Activated naive CD4-positive, alpha-beta T cell treated with anti-CD3 and anti-CD28 coated beads for 36 hours (primary cell): ENCODE data around the gene DENR. TPM values are rescaled to one million over a fixed set of nuclear protein-coding genes. Genes with fewer than 3 reads are reported as not detected.
"Not testable (repeated sequence)": the region's sequence is repeated elsewhere in the genome, so short reads cannot be mapped to it uniquely, and the experiment has no call there.

Experiments
- CTCF ChIA-PET: fragments of 350-600 bp; sonication (Branson Sonifier 250); formaldehyde crosslinking; loops from one replicate; lab custom pipeline; 2021; ENCODE audit warnings: antibody characterized with exemption; lab: Charles Lee
- DNase-seq: peaks from one replicate; pipeline ENCODE4 v3.0.0-alpha.2; 2020
- H3K27ac Mint-ChIP-seq: one replicate; pipeline ENCODE4 v1.8.0; 2021; ENCODE audit warnings: mild to moderate bottlenecking, mixed read lengths
- H3K27me3 Mint-ChIP-seq: one replicate; pipeline ENCODE4 v1.8.0; 2021; ENCODE audit warnings: low read depth, mixed read lengths
- H3K36me3 Mint-ChIP-seq: one replicate; pipeline ENCODE4 v1.8.0; 2021; ENCODE audit warnings: low read depth, mixed read lengths
- H3K4me1 Mint-ChIP-seq: one replicate; pipeline ENCODE4 v1.8.0; 2021; ENCODE audit warnings: low read depth, mixed read lengths
- H3K4me3 Mint-ChIP-seq: one replicate; pipeline ENCODE4 v1.8.0; 2021; ENCODE audit warnings: mild to moderate bottlenecking, moderate library complexity, mixed read lengths
- H3K9me3 Mint-ChIP-seq: one replicate; pipeline ENCODE4 v1.8.0; 2021; ENCODE audit warnings: mixed read lengths
- intact Hi-C: fragments of 100-400 bp; cut with micrococcal nuclease; formaldehyde crosslinking; loops from one replicate; pipeline ENCODE4 v1.15.1; 2023
- total RNA-seq, 2 experiments: library from RNA; stranded (reverse); gene quantifications; one replicate each; pipeline ENCODE4 v1.2.3, GENCODE V29; 2021

DENR gene
- total RNA-seq, 2 experiments from 2014 or later = 47.9 to 52.4 TPM

GRCh38 chr12:122795807-122796206, 43.2 kb downstream of the DENR start:
- H3K9me3 Mint-ChIP-seq = no peaks in the 10 kb centered on the region
- CTCF ChIA-PET = interaction anchor here (0.6 to 2.8 kb wide), 4 partner anchors 31 to 812 kb away, joined by 3 to 13 read pairs (median 4); no protein-coding TSS in a partner anchor
- intact Hi-C loops = no loop called here
- H3K27ac Mint-ChIP-seq = no peak overlapping the region
- H3K4me1 Mint-ChIP-seq = no peaks in the 10 kb centered on the region
- DNase-seq = no peak
- H3K4me3 Mint-ChIP-seq = no peak overlapping the region
- no peaks in the 10 kb centered on the region for H3K36me3 Mint-ChIP-seq
- no peaks in the 10 kb centered on the region for H3K27me3 Mint-ChIP-seq

GRCh38 chr12:122799641-122800243, 47.1 kb downstream of the DENR start:
- intact Hi-C loops = no loop called here
- no peak for DNase-seq
- H3K4me3 Mint-ChIP-seq = no peak overlapping the region
- CTCF ChIA-PET = no interaction called here
- H3K27me3 Mint-ChIP-seq = no peaks in the 10 kb centered on the region
- H3K4me1 Mint-ChIP-seq = no peaks in the 10 kb centered on the region
- no peak overlapping the region for H3K27ac Mint-ChIP-seq
- H3K9me3 Mint-ChIP-seq = no peaks in the 10 kb centered on the region
- H3K36me3 Mint-ChIP-seq = no peaks in the 10 kb centered on the region

- no peaks in the 10 kb centered on the region for H3K4me1 Mint-ChIP-seq
- no peak overlapping the region for H3K27ac Mint-ChIP-seq
- intact Hi-C loops = no loop called here
- no peaks in the 10 kb centered on the region for H3K9me3 Mint-ChIP-seq
- H3K36me3 Mint-ChIP-seq = no peaks in the 10 kb centered on the region
- DNase-seq = no peak
- no peaks in the 10 kb centered on the region for H3K27me3 Mint-ChIP-seq
- CTCF ChIA-PET = interaction anchor here (1.0 to 1.2 kb wide), 2 partner anchors 10 to 18 kb away, joined by 3 to 4 read pairs; no protein-coding TSS in a partner anchor
- H3K4me3 Mint-ChIP-seq = no peak overlapping the region
These were observed 51.3 kb downstream of the DENR start for GRCh38 chr12:122803937-122804336.

- H3K27me3 Mint-ChIP-seq, CTCF ChIA-PET, H3K36me3 Mint-ChIP-seq: not testable (repeated sequence)
These were observed 52.3 kb downstream of the DENR start for GRCh38 chr12:122804957-122805356.

GRCh38 chr12:122807651-122808050, 55.0 kb downstream of the DENR start:
- Mint-ChIP-seq H3K4me1 (no peaks in the 10 kb centered on the region), H3K4me3 (no peak overlapping the region), H3K27me3 (no peaks in the 10 kb centered on the region), H3K9me3 (no peaks in the 10 kb centered on the region), H3K27ac (no peak overlapping the region), H3K36me3 (no peaks in the 10 kb centered on the region)
- no peak for DNase-seq
- CTCF ChIA-PET = interaction anchor here (1.5 kb wide), 1 partner anchor 14 kb away, joined by 6 read pairs; no protein-coding TSS in a partner anchor
- intact Hi-C loops = no loop called here

More at GRCh38 chr12:122804957-122805356, 52.3 kb downstream of the DENR start:
- intact Hi-C loops, H3K9me3 Mint-ChIP-seq, H3K4me1 Mint-ChIP-seq, DNase-seq, H3K4me3 Mint-ChIP-seq, H3K27ac Mint-ChIP-seq: not testable (repeated sequence)

GRCh38 chr12:122811777-122812176, 59.2 kb downstream of the DENR start:
- no peaks in the 10 kb centered on the region for H3K9me3 Mint-ChIP-seq
- no peaks in the 10 kb centered on the region for H3K36me3 Mint-ChIP-seq
- CTCF ChIA-PET = no interaction called here
- no peak overlapping the region for H3K4me3 Mint-ChIP-seq
- intact Hi-C loops = loop anchor here (2.0 kb wide), 1 partner anchor 17 kb away; no protein-coding TSS in a partner anchor
- no peaks in the 10 kb centered on the region for H3K4me1 Mint-ChIP-seq
- no peak overlapping the region for H3K27ac Mint-ChIP-seq
- no peaks in the 10 kb centered on the region for H3K27me3 Mint-ChIP-seq
- DNase-seq = no peak

GRCh38 chr12:122813310-122813713, 60.7 kb downstream of the DENR start:
- H3K27ac Mint-ChIP-seq = no peak overlapping the region
- DNase-seq = no peak
- no peaks in the 10 kb centered on the region for H3K4me1 Mint-ChIP-seq
- H3K36me3 Mint-ChIP-seq = no peaks in the 10 kb centered on the region
- H3K9me3 Mint-ChIP-seq = no peaks in the 10 kb centered on the region
- CTCF ChIA-PET = no interaction called here
- H3K4me3 Mint-ChIP-seq = no peak overlapping the region
- H3K27me3 Mint-ChIP-seq = no peaks in the 10 kb centered on the region
- intact Hi-C loops = loop anchor here (2.0 kb wide), 1 partner anchor 15 kb away; no protein-coding TSS in a partner anchor

- Mint-ChIP-seq H3K36me3 (no peaks in the 10 kb centered on the region), H3K27ac (no peak overlapping the region), H3K4me1 (no peaks in the 10 kb centered on the region), H3K9me3 (no peaks in the 10 kb centered on the region), H3K27me3 (no peaks in the 10 kb centered on the region), H3K4me3 (no peak overlapping the region)
- no peak for DNase-seq
- CTCF ChIA-PET = interaction anchor here (1.0 kb wide), 1 partner anchor 45 kb away, joined by 3 read pairs; no protein-coding TSS in a partner anchor
- intact Hi-C loops = no loop called here
These were observed 66.7 kb downstream of the DENR start for GRCh38 chr12:122819209-122819785.

GRCh38 chr12:122820138-122820537, 67.5 kb downstream of the DENR start:
- Mint-ChIP-seq H3K27me3 (no peaks in the 10 kb centered on the region), H3K36me3 (no peaks in the 10 kb centered on the region), H3K27ac (no peak overlapping the region), H3K4me1 (no peaks in the 10 kb centered on the region), H3K9me3 (no peaks in the 10 kb centered on the region), H3K4me3 (no peak overlapping the region)
- CTCF ChIA-PET = no interaction called here
- intact Hi-C loops = no loop called here
- no peak for DNase-seq

Other genes with a start within 250 kb of the DENR start
- 100 to 1,000 TPM; 117 to 127 TPM for gene RSRC2, start 225.9 kb upstream of the DENR start, total RNA-seq
- gene KNTC1, start 225.6 kb upstream of the DENR start, total RNA-seq = 100 to 1,000 TPM; 141 to 142 TPM
- gene HCAR2, start 49.5 kb upstream of the DENR start, total RNA-seq = not detected
- gene HCAR3, start 36.0 kb upstream of the DENR start, total RNA-seq = not detected
- under 1 TPM; 0.91 to 0.99 TPM for gene HCAR1, start 22.0 kb upstream of the DENR start, total RNA-seq
- under 1 TPM; 0.67 to 0.79 TPM for gene CCDC62, start 21.7 kb downstream of the DENR start, total RNA-seq
- gene HIP1R, start 82.6 kb downstream of the DENR start, total RNA-seq = 10 to 100 TPM; 18.5 to 21.2 TPM
- 10 to 100 TPM; 15.6 TPM for gene VPS37B, start 143.3 kb downstream of the DENR start, total RNA-seq
- gene ABCB9, start 213.6 kb downstream of the DENR start, total RNA-seq = 1 to 10 TPM; 5.1 to 5.9 TPM
- 10 to 100 TPM; 26.8 to 27.7 TPM for gene OGFOD2, start 222.4 kb downstream of the DENR start, total RNA-seq
- gene ARL6IP4, start 227.9 kb downstream of the DENR start, total RNA-seq = 100 to 1,000 TPM; 159 to 177 TPM